H1 (cell line): ENCODE results near the gene HSCB. TPM values are rescaled to one million over a fixed set of nuclear protein-coding genes. Genes with fewer than 3 reads are reported as not detected.

Source experiments
- CTCF ChIA-PET: fragments of 300-600 bp; sonication (Branson Sonifier 250); formaldehyde crosslinking; loops from one replicate; lab custom pipeline; 2021; ENCODE audit not compliant: partially characterized antibody; lab: Charles Lee
- POLR2A ChIA-PET: fragments of 300-600 bp; sonication (Branson Sonifier 250); formaldehyde crosslinking; loops from one replicate; lab custom pipeline; 2021; ENCODE audit warnings: inconsistent platforms; ENCODE audit not compliant: partially characterized antibody; lab: Charles Lee
- DNase-seq, 2 experiments: peaks; one replicate each; pipeline versions ENCODE4 v3.0.0 to v3.0.0-alpha.2; 2010 to 2022; ENCODE audit warnings: low spot score in 2 of 2, low read depth in 1 of 2, mixed read lengths in 1 of 2
- FAIRE-seq: peaks from 2 replicates; lab custom pipeline; 2011; peaks lifted over from hg19 to GRCh38; lab: Jason Lieb, UNC
- H2AFZ ChIP-seq: 2 replicates; pipeline ENCODE4 v1.8.1; 2012; ENCODE audit warnings: low read length, inconsistent platforms
- H2AK5ac ChIP-seq: 2 replicates; pipeline ENCODE4 v1.6.1; 2013; ENCODE audit warnings: low read depth, low read length
- H2BK120ac ChIP-seq: replicated peaks from 2 replicates; pipeline ENCODE3; 2013; ENCODE audit warnings: low read depth, low read length, inconsistent platforms
- H2BK12ac ChIP-seq: 2 replicates; pipeline ENCODE4 v1.6.1; 2013; ENCODE audit warnings: low read depth, low read length
- H2BK15ac ChIP-seq: 2 replicates; pipeline ENCODE4 v1.6.1; 2013; ENCODE audit warnings: low read length
- H2BK20ac ChIP-seq: 2 replicates; pipeline ENCODE4 v1.6.1; 2013; ENCODE audit warnings: low read length
- H2BK5ac ChIP-seq: 2 replicates; pipeline ENCODE4 v1.6.1; 2013; ENCODE audit warnings: low read depth, low read length
- H3K14ac ChIP-seq: 2 replicates; pipeline ENCODE4 v1.6.1; 2013; ENCODE audit warnings: inconsistent platforms; ENCODE audit not compliant: insufficient read length
- H3K18ac ChIP-seq: 2 replicates; pipeline ENCODE4 v1.6.1; 2013; ENCODE audit warnings: low read length; ENCODE audit errors: extremely low read depth
- H3K23ac ChIP-seq: 2 replicates; pipeline ENCODE4 v1.6.1; 2013; ENCODE audit warnings: inconsistent platforms; ENCODE audit not compliant: insufficient read length
- H3K23me2 ChIP-seq: 2 replicates; pipeline ENCODE4 v1.6.1; 2013; ENCODE audit warnings: low read depth, low read length
- H3K27ac ChIP-seq: 2 replicates; pipeline ENCODE4 v1.6.1; 2011; ENCODE audit warnings: low read depth, low read length, inconsistent platforms
- H3K27me3 ChIP-seq, 4 experiments: replicated peaks in 1 of 4; 1 replicate in 1 of 4; 2 replicates in 3 of 4; pipeline versions ENCODE4 v1.6.1 to v1.8.1; 2011 to 2013; ENCODE audit warnings: low read length in 3 of 4, mild to moderate bottlenecking in 3 of 4, inconsistent platforms in 2 of 4, mixed read lengths in 2 of 4, moderate library complexity in 1 of 4; ENCODE audit not compliant: control insufficient read depth in 3 of 4, insufficient read depth in 3 of 4; ENCODE audit errors: extremely low read depth in 1 of 4
- H3K36me3 ChIP-seq, 4 experiments: 2 replicates each; pipeline versions ENCODE4 v1.6.1 to v1.8.1; 2011 to 2013; ENCODE audit warnings: mild to moderate bottlenecking in 4 of 4, low read length in 3 of 4, moderate library complexity in 2 of 4, control low read depth in 1 of 4, inconsistent platforms in 1 of 4; ENCODE audit not compliant: insufficient read depth in 4 of 4, control insufficient read depth in 2 of 4
- H3K4ac ChIP-seq: replicated peaks from 2 replicates; pipeline ENCODE3; 2013; ENCODE audit warnings: low read length, low read depth, mixed read lengths, inconsistent platforms; ENCODE audit not compliant: insufficient read length
- H3K4me1 ChIP-seq, 4 experiments: replicated peaks in 1 of 4; 1 replicate in 1 of 4; 2 replicates in 3 of 4; pipeline versions ENCODE4 v1.6.1 to v1.8.1; 2011 to 2013; ENCODE audit warnings: low read length in 3 of 4, inconsistent platforms in 2 of 4, mixed read lengths in 1 of 4; ENCODE audit not compliant: insufficient read depth in 4 of 4, control insufficient read depth in 3 of 4
- H3K4me2 ChIP-seq, 2 experiments: 2 replicates each; pipeline versions ENCODE4 v1.6.1 to v1.8.1; 2011 to 2013; ENCODE audit warnings: low read depth in 2 of 2, low read length in 2 of 2, control low read depth in 1 of 2, inconsistent platforms in 1 of 2, mild to moderate bottlenecking in 1 of 2; ENCODE audit not compliant: insufficient read depth in 1 of 2
- H3K4me3 ChIP-seq, 4 experiments: fragments of 200-600, 300-600 bp in 1 of 4; sonication (generic), shearing (Covaris generic), sonication (Bioruptor Twin) in 1 of 4; 2 replicates each; pipeline versions ENCODE4 v1.5.1 to v1.8.1; 2011 to 2016; ENCODE audit warnings: low read length in 4 of 4, low read depth in 3 of 4, control low read depth in 2 of 4, inconsistent platforms in 2 of 4, mild to moderate bottlenecking in 2 of 4, mixed read lengths in 1 of 4, moderate library complexity in 1 of 4; ENCODE audit not compliant: insufficient read depth in 2 of 4; ENCODE audit errors: extremely low read depth in 1 of 4
- H3K56ac ChIP-seq: replicated peaks from 2 replicates; pipeline ENCODE3; 2013; ENCODE audit warnings: low read depth, mild to moderate bottlenecking, mixed read lengths, low read length, inconsistent platforms; ENCODE audit not compliant: insufficient read length
- H3K79me1 ChIP-seq: 2 replicates; pipeline ENCODE4 v1.6.1; 2013; ENCODE audit warnings: low read depth, low read length, control low read depth
- H3K79me2 ChIP-seq, 2 experiments: 2 replicates each; pipeline versions ENCODE4 v1.6.1 to v1.8.1; 2012 to 2013; ENCODE audit warnings: low read length in 2 of 2, mild to moderate bottlenecking in 2 of 2, inconsistent platforms in 1 of 2; ENCODE audit not compliant: insufficient read depth in 2 of 2, control insufficient read depth in 1 of 2
- H3K9ac ChIP-seq, 4 experiments: replicated peaks in 1 of 4; 1 replicate in 1 of 4; 2 replicates in 3 of 4; pipeline versions ENCODE4 v1.6.1 to v1.8.1; 2011 to 2013; ENCODE audit warnings: low read depth in 3 of 4, low read length in 3 of 4, control low read depth in 2 of 4, mild to moderate bottlenecking in 2 of 4, moderate library complexity in 2 of 4, inconsistent platforms in 1 of 4; ENCODE audit errors: extremely low read depth in 1 of 4
- H3K9me3 ChIP-seq, 2 experiments: 2 replicates each; pipeline versions ENCODE4 v1.6.1 to v1.8.1; 2012 to 2013; ENCODE audit warnings: mild to moderate bottlenecking in 2 of 2, moderate library complexity in 2 of 2, control low read depth in 1 of 2, inconsistent platforms in 1 of 2, low read depth in 1 of 2, low read length in 1 of 2, mixed read lengths in 1 of 2; ENCODE audit not compliant: insufficient read depth in 2 of 2
- H4K20me1 ChIP-seq, 2 experiments: replicated peaks in 1 of 2; 2 replicates each; pipeline versions ENCODE3 to v1.8.1; 2011 to 2013; ENCODE audit warnings: inconsistent platforms in 2 of 2, low read length in 2 of 2, mild to moderate bottlenecking in 1 of 2; ENCODE audit not compliant: insufficient read depth in 2 of 2, control insufficient read depth in 1 of 2
- H4K5ac ChIP-seq: 2 replicates; pipeline ENCODE4 v1.6.1; 2013; ENCODE audit warnings: low read length, low read depth, mixed read lengths, inconsistent platforms; ENCODE audit not compliant: insufficient read length
- H4K8ac ChIP-seq: 2 replicates; pipeline ENCODE4 v1.8.0; 2013; ENCODE audit warnings: mild to moderate bottlenecking, moderate library complexity, low read length, inconsistent platforms; ENCODE audit not compliant: insufficient read depth; ENCODE audit errors: extremely low read depth
- H4K91ac ChIP-seq: replicated peaks from 2 replicates; pipeline ENCODE3; 2013; ENCODE audit warnings: low read length, mixed read lengths, inconsistent platforms; ENCODE audit not compliant: insufficient read length
- ATF3 ChIP-seq: IDR thresholded peaks from 2 replicates; pipeline ENCODE4 v1.6.1; 2011; ENCODE audit warnings: low read depth, mild to moderate bottlenecking, low read length; ENCODE audit not compliant: insufficient read depth
- EZH2 ChIP-seq: fragments of 200-600 bp; sonication (generic); IDR thresholded peaks from 2 replicates; pipeline ENCODE4 v1.7.1; 2012; ENCODE audit warnings: low read depth, mild to moderate bottlenecking, moderate library complexity, low read length, inconsistent platforms; ENCODE audit not compliant: severe bottlenecking
- MAX ChIP-seq: IDR thresholded peaks from 2 replicates; pipeline ENCODE4 v1.6.1; 2012; ENCODE audit warnings: inconsistent platforms
- POLR2AphosphoS5 ChIP-seq: IDR thresholded peaks from 2 replicates; pipeline ENCODE4 v1.6.1; 2011; ENCODE audit warnings: low read depth, low read length
- SIN3A ChIP-seq, 2 experiments: IDR thresholded peaks in 1 of 2; conservative IDR thresholded peaks in 1 of 2; 2 replicates each; pipeline ENCODE4 v1.6.1; 2011 to 2012; ENCODE audit warnings: low read length in 2 of 2, improper control_type of control experiment in 1 of 2, low read depth in 1 of 2, mild to moderate bottlenecking in 1 of 2
- WGBS, 2 experiments: shearing (Covaris generic) in 1 of 2; methylation state at CpG; one replicate each; pipeline versions ENCODE4 v1.1.6 to v1.1.7; 2013 to 2015; ENCODE audit warnings: low lambda C conversion rate in 2 of 2, mixed read lengths in 2 of 2, inconsistent platforms in 1 of 2, low coverage in 1 of 2, missing lambda C conversion rate in 1 of 2; ENCODE audit not compliant: insufficient replicate concordance in 2 of 2, insufficient coverage in 1 of 2, insufficient read length in 1 of 2; ENCODE audit errors: extremely low coverage in 1 of 2, missing lambda C conversion rate in 1 of 2; 5-methylcytosine and 5-hydroxymethylcytosine counted together
- polyA plus RNA-seq, 7 experiments: library from polyadenylated mRNA; depleted of rRNA in 3 of 7; stranded (reverse) in 5 of 7; unstranded in 2 of 7; fragments of >200 nt in 5 of 7; fragments of 200-250 nt in 2 of 7; gene quantifications; 1 replicate in 5 of 7; 2 replicates in 1 of 7; 4 replicates in 1 of 7; pipeline versions ENCODE4 v1.2.1 to v1.2.3, GENCODE V29; 2011 to 2013; ENCODE audit warnings: missing spikeins in 2 of 7, mixed read lengths in 2 of 7
- total RNA-seq: library from RNA; stranded (reverse); fragmentation: NEBNext Ultra II Directional; extraction: Animal tissue kit (Norgen Biotek cat#: 25700); gene quantifications from 2 replicates; pipeline ENCODE4 v1.2.1, GENCODE V29; 2021

Gene HSCB
- total and polyA plus RNA-seq, 2 of the 8 experiments (the other 6 are each of a cell fraction or from before 2014, with no cell fraction given) = 14.7 to 16.6 TPM

GRCh38 chr22:28799606-28800307 is 57.9 kb downstream of the HSCB start:
- Histone ChIP-seq H3K79me2 (peaks cover 10 to 34% of the 10 kb centered on the region in 2 experiments), H3K9me3 (no peaks in the 10 kb centered on the region), H3K4me2 (peak overlapping the region; percentile 84 to 93), H3K18ac (peak overlapping the region; percentile 57), H3K4me3 (peak overlapping the region; percentile 78 to 97 (median 90)), H4K91ac (peak overlapping the region; percentile 34), H3K4ac (peak overlapping the region; percentile 57), H3K9ac (peak overlapping the region; percentile 91 to 99 (median 96)), H3K79me1 (no peaks in the 10 kb centered on the region; the same call in none of the 2 replicates), H2BK15ac (no peak overlapping the region), H3K27ac (peak overlapping the region; percentile 89), H3K23ac (no peak overlapping the region), H2AK5ac (peak overlapping the region; percentile 66; the same call in 1 of the 2 replicates), H3K4me1 (peaks cover 0 to 3% (median under 1%) of the 10 kb centered on the region in 4 experiments; a peak in 1 of 7 replicates), H3K36me3 (peaks cover 20 to 43% (median 31%) of the 10 kb centered on the region in 4 experiments), H3K14ac (no peak overlapping the region), H2BK12ac (peak overlapping the region; percentile 9; the same call in 1 of the 2 replicates), H4K8ac (peak overlapping the region; percentile 81; the same call in 1 of the 2 replicates), H3K23me2 (peaks cover 4% of the 10 kb centered on the region), H4K5ac (peak overlapping the region; percentile 77), H2AFZ (no peak overlapping the region), H2BK5ac (peak overlapping the region; percentile 82), H3K27me3 (no peaks in the 10 kb centered on the region), H2BK20ac (no peak overlapping the region), H2BK120ac (peak overlapping the region; percentile 21), H4K20me1 (peaks cover 3 to 8% of the 10 kb centered on the region in 2 experiments), H3K56ac (peak overlapping the region; percentile 36)
- FAIRE-seq (no peak), DNase-seq (no peak)
- WGBS, 2 experiments = 1% methylated on average over 15 of the region's 31 CpGs; no CpG with 5 or more reads in 1 of the 2 experiments
- CTCF ChIA-PET = interaction anchor here (0.6 to 1.1 kb wide), 4 partner anchors 9 to 287 kb away, joined by 3 to 4 read pairs (median 4); no protein-coding TSS in a partner anchor
- TF ChIP-seq EZH2 = no peak
- peak in 1 of 2 experiments; percentile 12; a peak in 1 of 4 replicates for TF ChIP-seq SIN3A (conservative IDR thresholded peaks at IDR 0.05 in 1 of 2, IDR thresholded peaks at IDR 0.05 in 1 of 2; ENCODE audit: low read depth in 1 of 2, low read length in 2 of 2)
- TF ChIP-seq POLR2AphosphoS5 = peak; percentile 28
- no peak for TF ChIP-seq MAX
- TF ChIP-seq ATF3 = no peak
- POLR2A ChIA-PET = interaction anchor here (0.7 to 10.0 kb wide), 23 partner anchors 9 to 881 kb away, joined by 3 to 100 read pairs (median 5); partner anchors contain the start of genes CCDC117, EWSR1, PITPNB and RHBDD3
